HEK293 (cell line): ENCODE measurements around the gene MMP24OS.
A peak's percentile ranks its signal among the peaks of the same experiment; 100 is the strongest.

ENCODE experiments used
- CTCF ChIA-PET: fragments of 350-600 bp; formaldehyde crosslinking; extraction: SDS; loops from one replicate; lab custom pipeline; 2021; ENCODE audit warnings: antibody characterized with exemption; lab: Yijun Ruan, JAX
- POLR2A ChIA-PET: fragments of 300-600 bp; formaldehyde crosslinking; extraction: SDS; loops from one replicate; lab custom pipeline; 2020; ENCODE audit warnings: antibody characterized with exemption, inconsistent platforms; lab: Yijun Ruan, JAX
- H3K27ac ChIP-seq: fragments of 200-500 bp; sonication (Bioruptor generic); 2 replicates; pipeline ENCODE4 v1.5.1; 2014; ENCODE audit warnings: low read depth, low read length, control low read depth, inconsistent platforms; ENCODE audit errors: extremely low read depth
- H3K36me3 ChIP-seq, 2 experiments: fragments of 200-500 bp in 1 of 2; sonication (Bioruptor generic) in 1 of 2; 1 replicate in 1 of 2; 2 replicates in 1 of 2; pipeline ENCODE4 v1.5.1; 2014 to 2017; ENCODE audit warnings: inconsistent platforms in 2 of 2, low read length in 2 of 2; ENCODE audit not compliant: control insufficient read depth in 2 of 2, insufficient read depth in 1 of 2
- H3K4me1 ChIP-seq: fragments of 200-500 bp; sonication (Bioruptor generic); 2 replicates; pipeline ENCODE4 v1.5.1; 2014; ENCODE audit warnings: mild to moderate bottlenecking, low read length, inconsistent platforms; ENCODE audit not compliant: control insufficient read depth, insufficient read depth
- H3K4me3 ChIP-seq: 2 replicates; pipeline ENCODE4 v1.5.1; 2011; ENCODE audit warnings: low read depth, mild to moderate bottlenecking, control low read depth, low read length, moderate library complexity
- H3K9me3 ChIP-seq: fragments of 200-500 bp; sonication (Bioruptor generic); 2 replicates; pipeline ENCODE4 v1.5.1; 2014; ENCODE audit warnings: low read depth, low read length, inconsistent platforms; ENCODE audit not compliant: control insufficient read depth, insufficient read depth
- GLI2 ChIP-seq: fragments of 450-650 bp; formaldehyde crosslinking; IDR thresholded peaks from 2 replicates; pipeline ENCODE4; 2017; ENCODE audit warnings: missing biosample characterization, missing genetic modification characterization, low read depth, borderline replicate concordance
- GLIS2 ChIP-seq: fragments of 450-650 bp; formaldehyde crosslinking; IDR thresholded peaks from 2 replicates; pipeline ENCODE4 v1.5.1; 2016; ENCODE audit warnings: missing biosample characterization, missing genetic modification characterization
- PRDM1 ChIP-seq: fragments of 450-650 bp; formaldehyde crosslinking; IDR thresholded peaks from 2 replicates; pipeline ENCODE4; 2016; ENCODE audit warnings: missing biosample characterization, missing genetic modification characterization
- PRDM10 ChIP-seq: fragments of 450-650 bp; formaldehyde crosslinking; IDR thresholded peaks from 2 replicates; pipeline ENCODE4 v1.5.1; 2016; ENCODE audit warnings: missing biosample characterization, missing genetic modification characterization
- PRDM6 ChIP-seq: fragments of 450-650 bp; formaldehyde crosslinking; IDR thresholded peaks from 2 replicates; pipeline ENCODE4 v1.5.1; 2017; ENCODE audit warnings: missing biosample characterization, missing genetic modification characterization
- REPIN1 ChIP-seq: fragments of 450-650 bp; formaldehyde crosslinking; IDR thresholded peaks from 2 replicates; pipeline ENCODE4 v1.5.1; 2017; ENCODE audit warnings: missing biosample characterization, missing genetic modification characterization, low read depth
- SALL2 ChIP-seq: fragments of 450-650 bp; formaldehyde crosslinking; IDR thresholded peaks from 2 replicates; pipeline ENCODE4 v1.5.0; 2017; ENCODE audit warnings: missing biosample characterization, mild to moderate bottlenecking, missing genetic modification characterization, borderline replicate concordance
- SP2 ChIP-seq: fragments of 450-650 bp; formaldehyde crosslinking; IDR thresholded peaks from 2 replicates; pipeline ENCODE4 v1.5.1; 2016; ENCODE audit warnings: missing biosample characterization, missing genetic modification characterization
- SP3 ChIP-seq: fragments of 450-650 bp; formaldehyde crosslinking; IDR thresholded peaks from 2 replicates; pipeline ENCODE4 v1.5.1; 2016; ENCODE audit warnings: missing biosample characterization, missing genetic modification characterization
- WT1 ChIP-seq: fragments of 450-650 bp; formaldehyde crosslinking; IDR thresholded peaks from 2 replicates; pipeline ENCODE4 v1.5.1; 2016; ENCODE audit warnings: missing biosample characterization, missing genetic modification characterization
- ZBTB48 ChIP-seq: fragments of 450-650 bp; formaldehyde crosslinking; IDR thresholded peaks from 2 replicates; pipeline ENCODE4 v1.5.1; 2016; ENCODE audit warnings: missing biosample characterization, missing genetic modification characterization
- ZBTB7A ChIP-seq: fragments of 450-650 bp; formaldehyde crosslinking; IDR thresholded peaks from 2 replicates; pipeline ENCODE4 v1.5.1; 2016; ENCODE audit warnings: low read depth, missing biosample characterization, missing genetic modification characterization
- ZFP3 ChIP-seq: fragments of 450-650 bp; formaldehyde crosslinking; IDR thresholded peaks from 2 replicates; pipeline ENCODE4 v1.5.1; 2016; ENCODE audit warnings: low read depth, missing biosample characterization, missing genetic modification characterization
- ZNF138 ChIP-seq: fragments of 450-650 bp; formaldehyde crosslinking; IDR thresholded peaks from 2 replicates; pipeline ENCODE4 v1.5.1; 2016; ENCODE audit warnings: missing biosample characterization, missing genetic modification characterization, borderline replicate concordance
- ZNF239 ChIP-seq: fragments of 450-650 bp; formaldehyde crosslinking; IDR thresholded peaks from 2 replicates; pipeline ENCODE4 v1.5.1; 2016; ENCODE audit warnings: missing biosample characterization, missing genetic modification characterization
- ZNF248 ChIP-seq: fragments of 450-650 bp; formaldehyde crosslinking; IDR thresholded peaks from 2 replicates; pipeline ENCODE4 v1.5.1; 2017; ENCODE audit warnings: missing biosample characterization, missing genetic modification characterization
- ZNF280D ChIP-seq: fragments of 450-650 bp; formaldehyde crosslinking; IDR thresholded peaks from 2 replicates; pipeline ENCODE4 v1.5.1; 2016; ENCODE audit warnings: missing biosample characterization, missing genetic modification characterization
- ZNF324 ChIP-seq: fragments of 450-650 bp; formaldehyde crosslinking; IDR thresholded peaks from 2 replicates; pipeline ENCODE4 v1.5.1; 2016; ENCODE audit warnings: missing biosample characterization, missing genetic modification characterization
- ZNF341 ChIP-seq: fragments of 450-650 bp; formaldehyde crosslinking; IDR thresholded peaks from 2 replicates; pipeline ENCODE4; 2016; ENCODE audit warnings: low read depth, missing biosample characterization, missing genetic modification characterization
- ZNF366 ChIP-seq: fragments of 450-650 bp; formaldehyde crosslinking; conservative IDR thresholded peaks from 2 replicates; pipeline ENCODE4 v1.5.1; 2016; ENCODE audit warnings: missing biosample characterization, missing genetic modification characterization
- ZNF433 ChIP-seq: fragments of 450-650 bp; formaldehyde crosslinking; IDR thresholded peaks from 2 replicates; pipeline ENCODE4 v1.5.1; 2016; ENCODE audit warnings: missing biosample characterization, missing genetic modification characterization, low read depth
- ZNF488 ChIP-seq: fragments of 450-650 bp; formaldehyde crosslinking; IDR thresholded peaks from 2 replicates; pipeline ENCODE4 v1.5.1; 2016; ENCODE audit warnings: missing biosample characterization, missing genetic modification characterization
- ZNF580 ChIP-seq: fragments of 450-650 bp; formaldehyde crosslinking; IDR thresholded peaks from 2 replicates; pipeline ENCODE4 v1.5.1; 2016; ENCODE audit warnings: missing biosample characterization, missing genetic modification characterization
- ZNF596 ChIP-seq: fragments of 450-650 bp; IDR thresholded peaks from 2 replicates; pipeline ENCODE4 v1.5.0; 2018; ENCODE audit warnings: missing biosample characterization, mild to moderate bottlenecking, missing genetic modification characterization, moderate library complexity
- ZNF747 ChIP-seq: fragments of 450-650 bp; formaldehyde crosslinking; IDR thresholded peaks from 2 replicates; pipeline ENCODE4 v1.5.1; 2016; ENCODE audit warnings: missing biosample characterization, missing genetic modification characterization
- ZNF791 ChIP-seq: fragments of 450-650 bp; formaldehyde crosslinking; IDR thresholded peaks from 2 replicates; pipeline ENCODE4 v1.5.1; 2016; ENCODE audit warnings: missing biosample characterization, missing genetic modification characterization
- ZSCAN23 ChIP-seq: fragments of 450-650 bp; formaldehyde crosslinking; IDR thresholded peaks from 2 replicates; pipeline ENCODE4 v1.5.1; 2016; ENCODE audit warnings: missing biosample characterization, missing genetic modification characterization

The MMP24OS gene

GRCh38 chr20:35319192-35319870 lies 41.4 kb upstream of the MMP24OS start:
- H3K4me1 ChIP-seq: peaks cover 34% of the 10 kb centered on the region
- H3K4me3 ChIP-seq: no peak overlapping the region
- H3K27ac ChIP-seq: peak overlapping the region; percentile 65
- no peaks in the 10 kb centered on the region for H3K36me3 ChIP-seq
- ChIA-PET CTCF (interaction anchor here (1.2 to 3.6 kb wide), 3 partner anchors 10 to 15 kb away, joined by 4 to 66 read pairs (median 12); no protein-coding TSS in a partner anchor), POLR2A (interaction anchor here (0.5 to 2.9 kb wide), 3 partner anchors 14 to 226 kb away, joined by 3 to 14 read pairs (median 3); no protein-coding TSS in a partner anchor)
- H3K9me3 ChIP-seq: no peaks in the 10 kb centered on the region
- TF ChIP-seq REPIN1 (tag by site-specific recombination) (no peak), GLI2 (tag by site-specific recombination) (peak; percentile 97), ZNF248 (tag by site-specific recombination) (no peak), PRDM10 (tag by site-specific recombination) (peak; percentile 46; the same call in 1 of the 2 replicates), ZNF580 (tag by site-specific recombination) (no peak), SP3 (tag by site-specific recombination) (peak; percentile 50), WT1 (tag by site-specific recombination) (peak; percentile 100), ZBTB7A (tag by site-specific recombination) (no peak), ZNF280D (tag by site-specific recombination) (no peak), GLIS2 (tag by site-specific recombination) (peak; percentile 79), ZNF791 (tag by site-specific recombination) (no peak), ZNF138 (tag by site-specific recombination) (no peak), ZBTB48 (0 out of 2 replicates have a peak, but pooled peaks have one; percentile 62), ZSCAN23 (tag by site-specific recombination) (peak; percentile 87), ZNF366 (tag by site-specific recombination) (peak; percentile 88), ZNF747 (no peak), ZNF324 (tag by site-specific recombination) (0 out of 2 replicates have a peak, but pooled peaks have one; percentile 59), PRDM6 (tag by site-specific recombination) (peak; percentile 100), ZNF239 (peak; percentile 11; the same call in 1 of the 2 replicates), PRDM1 (tag by site-specific recombination) (peak; percentile 71; the same call in 1 of the 2 replicates), SP2 (peak; percentile 68), SALL2 (tag by site-specific recombination) (no peak), ZNF488 (tag by site-specific recombination) (peak; percentile 69; the same call in 1 of the 2 replicates), ZNF433 (tag by site-specific recombination) (no peak), ZNF341 (tag by site-specific recombination) (peak; percentile 95), ZNF596 (tag by site-specific recombination) (no peak), ZFP3 (tag by site-specific recombination) (no peak)
